Muscle of leg (tissue), 11 donors: ENCODE data around the gene KAT6B. TPM values are rescaled to one million over a fixed set of nuclear protein-coding genes. Genes with fewer than 3 reads are reported as not detected.

Experiments used
- DNase-seq: peaks from one replicate; pipeline ENCODE4 v3.0.0; 2013
- H3K27ac ChIP-seq: one replicate; pipeline ENCODE4 v1.5.1; 2013; ENCODE audit warnings: mild to moderate bottlenecking, low read length, control low read depth
- H3K27me3 ChIP-seq: one replicate; pipeline ENCODE4 v1.6.1; 2013; ENCODE audit warnings: low read length; ENCODE audit not compliant: control insufficient read depth, insufficient read depth
- H3K36me3 ChIP-seq: one replicate; pipeline ENCODE4 v1.6.1; 2013; ENCODE audit warnings: low read length; ENCODE audit not compliant: control insufficient read depth, insufficient read depth
- H3K4me1 ChIP-seq: one replicate; pipeline ENCODE4 v1.6.1; 2013; ENCODE audit warnings: low read length; ENCODE audit not compliant: control insufficient read depth, insufficient read depth
- H3K4me3 ChIP-seq: one replicate; pipeline ENCODE4 v1.5.1; 2013; ENCODE audit warnings: low read length, control low read depth
- H3K9me3 ChIP-seq: replicated peaks from 2 replicates; pipeline ENCODE4 v1.6.1; 2013; ENCODE audit warnings: low read depth, low read length; ENCODE audit not compliant: control insufficient read depth
- WGBS: methylation state at CpG from one replicate; pipeline ENCODE4 v1.1.5; 2013; ENCODE audit warnings: missing lambda C conversion rate; ENCODE audit not compliant: insufficient coverage; 5-methylcytosine and 5-hydroxymethylcytosine counted together
- polyA plus RNA-seq, 8 donors: library from polyadenylated mRNA; unstranded; fragments of 120-200 nt; gene quantifications; one replicate each; pipeline versions ENCODE4 v1.2.1 to v1.2.3, GENCODE V29; 2013; ENCODE audit warnings: inconsistent platforms in 1 of 8, low replicate concordance in 1 of 8; ENCODE audit not compliant: insufficient read length in 8 of 8, insufficient read depth in 1 of 8
- total RNA-seq: library from RNA; stranded (reverse); fragments of 120-200 nt; gene quantifications from one replicate; pipeline ENCODE4 v1.2.4, GENCODE V29; 2013

KAT6B gene
- total and polyA plus RNA-seq, 9 donors: 13.5 to 23.1 (median 17.9) TPM

DNA sequence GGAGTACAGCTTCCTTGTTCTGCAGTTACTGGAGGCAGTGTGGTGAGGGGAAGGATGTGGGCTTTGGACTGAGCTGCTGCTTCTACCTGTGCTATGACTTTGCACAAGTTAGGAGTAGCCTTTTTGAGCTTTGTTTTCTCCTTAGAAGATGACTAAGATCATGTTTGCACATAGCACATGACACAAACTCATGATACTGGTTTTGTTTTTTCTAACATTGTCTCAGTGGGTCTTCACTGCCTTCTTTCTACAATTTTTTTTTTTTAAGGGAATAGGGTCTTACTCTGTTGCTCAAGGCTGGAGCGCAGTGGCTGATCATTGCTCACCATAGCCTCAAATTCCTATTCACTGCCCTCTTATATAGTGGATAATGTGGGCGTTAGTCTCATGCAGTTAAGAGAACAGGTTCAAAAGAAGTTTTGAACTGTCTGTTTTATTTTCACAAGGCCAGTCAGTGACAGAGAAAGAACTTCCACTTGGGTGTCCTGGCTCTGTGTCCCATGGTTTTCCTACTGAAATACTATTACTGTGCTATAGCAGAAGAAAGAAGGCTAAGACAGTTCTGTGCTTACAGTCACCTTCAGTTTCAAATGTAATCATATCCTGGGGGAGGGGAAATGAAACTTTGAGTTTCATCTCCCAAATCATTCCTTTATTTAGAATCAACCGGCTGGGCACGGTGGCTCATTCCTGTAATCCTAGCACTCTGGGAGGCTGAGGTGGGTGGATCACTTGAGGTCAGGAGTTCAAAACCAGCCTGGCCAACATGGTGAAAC, 72.0 kb downstream of the KAT6B start:
- Histone ChIP-seq H3K9me3 (peaks cover 4% of the 10 kb centered on the region), H3K36me3 (peaks cover 5% of the 10 kb centered on the region), H3K27me3 (no peaks in the 10 kb centered on the region), H3K4me1 (no peaks in the 10 kb centered on the region), H3K27ac (no peak overlapping the region), H3K4me3 (no peak overlapping the region)
- no CpG with 5 or more reads among the region's 4 CpGs for WGBS
- DNase-seq: no peak

DNA sequence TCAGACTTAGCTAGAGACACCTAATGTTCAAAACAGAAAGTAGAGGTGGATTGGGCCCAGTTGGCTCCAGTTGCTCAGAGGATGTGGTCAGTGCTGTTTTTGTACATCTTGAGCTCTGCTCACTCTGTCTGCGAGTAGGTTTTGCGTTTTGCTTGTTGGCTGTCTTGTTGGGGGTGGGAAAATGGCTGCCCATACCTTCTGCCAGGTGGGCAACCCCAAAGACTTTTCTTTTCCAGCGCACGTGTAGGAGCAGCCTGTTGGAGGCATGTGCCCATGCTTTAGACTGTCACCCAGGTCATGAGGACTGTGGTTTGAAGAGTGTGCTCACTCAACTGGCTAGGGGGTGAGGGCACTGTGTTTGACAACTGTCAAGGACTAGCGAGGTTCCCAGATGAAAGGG, 73.9 kb downstream of the KAT6B start:
- 100% methylated on average over 2 of the region's 5 CpGs for WGBS
- H3K9me3 ChIP-seq: peaks cover 5% of the 10 kb centered on the region
- no peak overlapping the region for H3K27ac ChIP-seq
- H3K4me1 ChIP-seq: peaks cover under 1% of the 10 kb centered on the region
- H3K27me3 ChIP-seq: no peaks in the 10 kb centered on the region
- H3K4me3 ChIP-seq: no peak overlapping the region
- H3K36me3 ChIP-seq: peaks cover 5% of the 10 kb centered on the region
- DNase-seq: no peak

DNA sequence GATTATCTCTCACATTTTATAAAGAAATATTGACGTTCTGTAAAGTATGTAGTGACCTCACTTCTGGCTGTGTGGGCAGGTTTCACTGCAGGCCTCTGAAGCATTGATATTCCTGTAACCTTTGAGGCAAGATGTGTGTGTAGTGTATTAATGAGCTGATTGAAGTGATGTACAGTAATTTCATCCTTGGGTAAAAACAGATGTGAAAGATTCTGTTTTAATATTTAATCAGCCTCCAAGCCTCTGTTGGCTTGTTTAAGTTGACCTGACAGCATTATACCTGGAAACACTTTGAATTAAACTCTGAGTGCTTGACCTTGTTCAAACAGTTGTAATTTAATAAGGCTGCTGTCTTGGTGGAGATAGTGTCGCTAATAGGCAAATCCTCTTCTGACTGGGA, 74.9 kb downstream of the KAT6B start:
- H3K4me1 ChIP-seq: peaks cover 5% of the 10 kb centered on the region
- no peak overlapping the region for H3K27ac ChIP-seq
- DNase-seq: no peak
- H3K9me3 ChIP-seq: peaks cover 5% of the 10 kb centered on the region
- no peak overlapping the region for H3K4me3 ChIP-seq
- peaks cover 5% of the 10 kb centered on the region for H3K36me3 ChIP-seq
- WGBS: 55% methylated on average over 2 of the region's 2 CpGs
- no peaks in the 10 kb centered on the region for H3K27me3 ChIP-seq

DNA sequence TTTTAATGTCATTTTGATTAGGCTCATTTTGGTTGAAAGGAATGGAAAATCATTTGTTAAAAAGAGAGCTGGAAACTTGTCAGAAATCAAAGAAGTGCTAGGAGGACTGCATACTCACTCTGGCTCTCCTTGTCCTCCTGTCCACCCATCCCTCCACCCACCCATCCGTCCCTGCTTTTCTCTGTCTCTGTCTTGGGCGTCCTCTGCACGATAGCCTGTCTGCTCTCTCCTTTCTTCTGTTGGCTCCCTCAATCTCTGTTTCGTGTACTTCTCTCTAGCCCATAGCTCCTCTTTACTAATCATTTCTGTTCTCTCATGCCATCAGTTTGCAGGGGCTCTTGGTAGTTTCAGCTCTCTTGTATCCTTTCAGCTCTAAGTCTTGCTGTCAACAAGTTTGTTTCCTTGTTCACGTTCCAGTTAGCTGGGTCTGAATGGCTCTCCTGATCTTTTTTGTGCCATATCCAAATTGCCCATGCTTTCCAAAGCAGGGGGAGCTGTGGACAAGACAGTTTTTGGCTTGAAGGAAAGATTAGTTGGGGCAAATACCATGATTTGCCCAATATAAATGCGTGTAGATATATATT, 75.6 kb downstream of the KAT6B start:
- peaks cover 5% of the 10 kb centered on the region for H3K36me3 ChIP-seq
- H3K4me1 ChIP-seq: peaks cover 10% of the 10 kb centered on the region
- WGBS: 52% methylated on average over 5 of the region's 6 CpGs
- no peak for DNase-seq
- peaks cover 5% of the 10 kb centered on the region for H3K9me3 ChIP-seq
- H3K27ac ChIP-seq: no peak overlapping the region
- H3K4me3 ChIP-seq: no peak overlapping the region
- no peaks in the 10 kb centered on the region for H3K27me3 ChIP-seq

DNA sequence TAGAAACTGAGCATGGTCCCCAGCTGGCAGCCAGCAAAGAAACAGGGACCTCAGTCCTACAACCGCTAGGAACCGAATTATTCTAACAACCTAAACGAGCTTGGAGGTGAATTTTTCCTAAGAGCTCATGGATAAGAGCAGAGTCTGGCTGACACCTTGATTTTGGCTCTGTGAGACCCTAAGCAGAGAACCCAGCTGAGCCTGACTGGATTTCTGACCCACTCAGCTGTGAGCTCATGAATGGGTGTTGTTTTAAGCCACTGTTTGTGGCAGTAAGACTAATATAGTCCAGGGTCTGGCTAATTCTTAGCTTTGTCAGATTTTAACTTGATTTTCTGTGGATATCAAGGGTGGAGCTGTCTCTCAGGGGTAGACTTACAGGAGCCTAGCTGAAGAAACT, 77.1 kb downstream of the KAT6B start:
- no CpG with 5 or more reads among the region's 3 CpGs for WGBS
- peaks cover 5% of the 10 kb centered on the region for H3K9me3 ChIP-seq
- no peak for DNase-seq
- H3K36me3 ChIP-seq: peaks cover 3% of the 10 kb centered on the region
- H3K4me1 ChIP-seq: peaks cover 10% of the 10 kb centered on the region
- no peaks in the 10 kb centered on the region for H3K27me3 ChIP-seq
- H3K4me3 ChIP-seq: no peak overlapping the region
- H3K27ac ChIP-seq: no peak overlapping the region

DNA sequence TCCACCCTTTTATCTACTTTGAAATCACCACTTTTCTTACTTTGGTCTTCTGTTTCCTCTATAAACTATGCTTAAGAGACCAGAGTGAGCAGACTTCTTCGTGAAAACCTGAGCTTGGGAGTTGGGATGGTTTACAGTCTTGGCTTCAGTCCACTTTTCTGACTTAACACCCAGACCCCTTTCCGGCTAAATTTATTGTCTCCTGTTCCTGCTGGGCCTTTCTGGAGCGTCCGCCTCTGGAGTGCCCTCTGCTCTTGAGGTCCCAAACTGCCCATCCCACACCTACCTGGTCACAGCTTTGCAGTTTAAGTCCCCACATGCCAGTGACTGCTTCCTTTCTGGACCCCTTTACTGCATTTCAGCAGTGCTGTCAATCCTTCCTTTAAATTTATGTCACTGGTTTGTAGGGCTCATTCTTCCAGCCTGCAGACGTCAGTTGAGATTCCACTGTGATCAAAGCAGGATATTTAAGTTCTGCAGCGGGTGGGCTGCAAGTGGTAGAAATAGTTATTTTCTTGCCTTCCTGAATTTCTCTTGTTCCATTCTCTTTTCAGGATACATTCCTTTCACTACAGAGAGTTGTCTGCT, 80.3 kb downstream of the KAT6B start:
- Histone ChIP-seq H3K4me3 (no peak overlapping the region), H3K36me3 (peaks cover 3% of the 10 kb centered on the region), H3K4me1 (peaks cover 10% of the 10 kb centered on the region), H3K9me3 (peaks cover 5% of the 10 kb centered on the region), H3K27me3 (no peaks in the 10 kb centered on the region), H3K27ac (no peak overlapping the region)
- no peak for DNase-seq
- WGBS: 34% methylated on average over 3 of the region's 6 CpGs

DNA sequence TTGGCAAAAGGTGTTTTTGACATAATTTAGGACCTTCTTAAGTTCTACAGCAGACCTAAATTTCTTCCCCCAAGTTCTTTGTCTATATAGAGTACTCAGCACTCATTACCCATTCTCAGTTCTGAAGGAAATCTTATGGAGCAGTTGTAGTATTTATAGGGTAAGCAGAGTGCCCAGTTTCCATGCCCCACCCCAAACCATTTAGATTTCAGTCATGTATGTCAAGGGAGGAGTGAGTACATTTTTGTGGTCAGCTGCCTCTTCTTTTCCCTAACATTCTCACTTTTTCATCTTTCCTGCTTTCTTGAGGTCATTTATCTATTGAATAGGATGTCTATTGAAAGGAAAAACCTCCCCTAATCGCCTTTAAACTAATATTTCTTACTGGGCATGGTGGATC, 83.3 kb downstream of the KAT6B start:
- no peak overlapping the region for H3K4me3 ChIP-seq
- DNase-seq: no peak
- no peaks in the 10 kb centered on the region for H3K9me3 ChIP-seq
- peaks cover 10% of the 10 kb centered on the region for H3K4me1 ChIP-seq
- H3K27me3 ChIP-seq: no peaks in the 10 kb centered on the region
- H3K27ac ChIP-seq: no peak overlapping the region
- WGBS: no CpG with 5 or more reads among the region's 1 CpG
- H3K36me3 ChIP-seq: no peaks in the 10 kb centered on the region

DNA sequence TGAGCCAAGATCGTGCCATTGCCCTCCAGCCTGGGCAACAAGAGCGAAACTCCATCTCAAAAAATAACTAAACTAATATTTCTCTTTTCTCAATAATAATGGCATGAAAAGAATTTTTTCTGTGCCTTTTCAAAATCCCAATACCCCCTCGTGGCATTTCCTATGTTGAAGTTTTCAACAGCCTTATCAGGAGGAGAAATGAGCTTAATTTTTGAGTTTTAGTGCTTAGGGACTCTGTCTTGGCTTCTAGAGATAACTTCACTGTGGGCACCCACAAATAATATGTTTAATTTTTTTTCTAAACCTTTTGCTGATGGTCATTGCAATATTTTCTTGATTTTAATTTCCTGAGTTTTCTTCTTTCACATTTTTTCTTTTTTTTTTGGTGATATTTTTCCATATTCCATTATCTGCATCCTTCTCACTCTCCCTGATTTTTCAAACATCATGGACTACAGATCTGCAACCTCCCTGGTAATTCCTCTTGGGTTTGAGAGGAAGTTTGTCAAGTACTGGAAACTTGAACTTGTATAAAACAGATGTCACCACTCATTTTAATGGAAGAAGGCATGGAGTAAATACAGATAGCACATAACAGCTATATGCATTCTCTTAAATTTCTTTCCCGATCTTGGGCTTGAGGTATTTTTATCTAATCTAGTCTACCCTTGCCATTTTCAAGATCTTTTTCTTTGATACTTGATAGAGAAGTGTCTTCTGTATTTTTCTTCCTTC, 84.0 kb downstream of the KAT6B start:
- peaks cover 8% of the 10 kb centered on the region for H3K4me1 ChIP-seq
- no peaks in the 10 kb centered on the region for H3K27me3 ChIP-seq
- no peak overlapping the region for H3K4me3 ChIP-seq
- no peak overlapping the region for H3K27ac ChIP-seq
- H3K36me3 ChIP-seq: no peaks in the 10 kb centered on the region
- no peak for DNase-seq
- no peaks in the 10 kb centered on the region for H3K9me3 ChIP-seq
- no CpG with 5 or more reads among the region's 4 CpGs for WGBS

DNA sequence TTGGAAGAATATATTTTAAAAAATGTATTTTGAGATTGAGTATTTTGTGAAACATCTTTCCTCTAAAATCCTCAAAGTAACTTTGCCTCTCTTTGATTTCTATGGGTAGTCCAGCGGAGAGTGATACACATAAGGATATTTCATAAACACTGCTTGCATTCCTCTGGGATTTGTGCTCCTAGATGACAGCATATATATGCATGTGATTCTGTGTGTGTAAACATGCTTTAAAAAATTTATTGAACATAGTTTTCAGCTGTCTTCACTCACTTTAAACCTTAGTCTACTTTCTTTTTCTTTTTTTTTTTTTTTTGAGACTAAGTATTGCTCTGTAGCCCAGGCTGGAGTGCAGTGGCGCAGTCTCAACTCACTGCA, 84.6 kb downstream of the KAT6B start:
- DNase-seq: no peak
- WGBS: no CpG with 5 or more reads among the region's 2 CpGs
- Histone ChIP-seq H3K27ac (no peak overlapping the region), H3K4me1 (peaks cover 5% of the 10 kb centered on the region), H3K9me3 (no peaks in the 10 kb centered on the region), H3K4me3 (no peak overlapping the region), H3K36me3 (no peaks in the 10 kb centered on the region), H3K27me3 (no peaks in the 10 kb centered on the region)

DNA sequence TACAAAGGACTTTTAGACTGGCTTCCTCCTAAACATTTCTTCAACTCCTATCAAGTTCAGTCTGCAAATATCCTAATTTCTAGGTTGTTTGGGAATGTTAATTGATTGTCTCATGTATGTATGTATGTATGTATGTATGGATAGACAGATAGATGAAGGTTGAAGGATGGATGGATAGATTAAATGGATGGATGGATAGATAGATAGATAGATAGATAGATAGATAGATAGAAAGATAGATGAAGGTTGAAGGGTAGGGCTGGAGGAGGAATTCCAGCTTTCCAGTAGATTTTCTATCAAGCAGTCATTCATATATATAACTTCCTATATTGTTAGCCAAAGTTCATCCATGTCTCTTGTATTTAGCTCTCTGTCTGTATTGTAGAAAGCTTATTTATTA, 85.8 kb downstream of the KAT6B start:
- Histone ChIP-seq H3K9me3 (no peaks in the 10 kb centered on the region), H3K4me3 (no peak overlapping the region), H3K36me3 (no peaks in the 10 kb centered on the region), H3K27ac (no peak overlapping the region), H3K27me3 (no peaks in the 10 kb centered on the region), H3K4me1 (no peaks in the 10 kb centered on the region)
- DNase-seq: no peak
